22Rv1 (cell line): ENCODE measurements around the gene SIX5.

Source experiments
- ZFX ChIP-seq: fragments of 450-650 bp; IDR thresholded peaks from 2 replicates; pipeline ENCODE4 v1.6.1; 2017; ENCODE audit warnings: antibody characterized with exemption, borderline replicate concordance
- TF ChIP-seq, protein P1 (sequence below): fragments of 450-650 bp; IDR thresholded peaks from 2 replicates; pipeline ENCODE4 v1.5.1; 2017; ENCODE audit warnings: mild to moderate bottlenecking

DNA sequence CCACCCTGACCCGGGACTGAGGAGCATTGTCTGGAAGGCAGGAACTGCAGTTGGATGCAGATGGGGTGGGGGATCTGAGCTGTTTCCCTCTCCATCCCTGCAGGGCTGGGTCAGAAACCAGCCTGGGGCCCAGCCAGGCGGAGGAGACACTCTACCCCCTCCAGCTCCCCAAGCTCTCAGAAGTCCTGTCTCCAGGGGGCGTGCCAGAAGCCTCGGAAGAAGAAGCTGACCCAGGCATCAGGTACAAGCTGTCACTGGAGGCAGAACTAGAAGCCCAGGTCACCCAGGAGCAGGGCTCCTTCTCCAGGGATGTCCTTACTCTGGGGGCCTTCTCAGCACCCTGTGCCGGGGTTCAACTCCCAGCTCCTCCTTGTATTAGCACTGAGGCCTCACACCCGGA lies 15.5 kb downstream of the SIX5 start:
- TF ChIP-seq, protein P1, sequence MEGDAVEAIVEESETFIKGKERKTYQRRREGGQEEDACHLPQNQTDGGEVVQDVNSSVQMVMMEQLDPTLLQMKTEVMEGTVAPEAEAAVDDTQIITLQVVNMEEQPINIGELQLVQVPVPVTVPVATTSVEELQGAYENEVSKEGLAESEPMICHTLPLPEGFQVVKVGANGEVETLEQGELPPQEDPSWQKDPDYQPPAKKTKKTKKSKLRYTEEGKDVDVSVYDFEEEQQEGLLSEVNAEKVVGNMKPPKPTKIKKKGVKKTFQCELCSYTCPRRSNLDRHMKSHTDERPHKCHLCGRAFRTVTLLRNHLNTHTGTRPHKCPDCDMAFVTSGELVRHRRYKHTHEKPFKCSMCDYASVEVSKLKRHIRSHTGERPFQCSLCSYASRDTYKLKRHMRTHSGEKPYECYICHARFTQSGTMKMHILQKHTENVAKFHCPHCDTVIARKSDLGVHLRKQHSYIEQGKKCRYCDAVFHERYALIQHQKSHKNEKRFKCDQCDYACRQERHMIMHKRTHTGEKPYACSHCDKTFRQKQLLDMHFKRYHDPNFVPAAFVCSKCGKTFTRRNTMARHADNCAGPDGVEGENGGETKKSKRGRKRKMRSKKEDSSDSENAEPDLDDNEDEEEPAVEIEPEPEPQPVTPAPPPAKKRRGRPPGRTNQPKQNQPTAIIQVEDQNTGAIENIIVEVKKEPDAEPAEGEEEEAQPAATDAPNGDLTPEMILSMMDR = no peak
- no peak for TF ChIP-seq ZFX
